Epithelial cell of prostate (primary cell): ENCODE data around the gene CAV1.
A peak's percentile ranks its signal among the peaks of the same experiment; 100 is the strongest.
"Not testable (repeated sequence)": the region's sequence is repeated elsewhere in the genome, so short reads cannot be mapped to it uniquely, and the experiment has no call there.

Source experiments
- DNase-seq: peaks from one replicate; pipeline ENCODE4 v3.0.0-alpha.2; 2011; ENCODE audit warnings: low read depth, low spot score
- H3K27ac ChIP-seq: fragments of 450-650 bp; 2 replicates; pipeline ENCODE4 v1.5.1; 2017; ENCODE audit warnings: mild to moderate bottlenecking

Gene CAV1

DNA sequence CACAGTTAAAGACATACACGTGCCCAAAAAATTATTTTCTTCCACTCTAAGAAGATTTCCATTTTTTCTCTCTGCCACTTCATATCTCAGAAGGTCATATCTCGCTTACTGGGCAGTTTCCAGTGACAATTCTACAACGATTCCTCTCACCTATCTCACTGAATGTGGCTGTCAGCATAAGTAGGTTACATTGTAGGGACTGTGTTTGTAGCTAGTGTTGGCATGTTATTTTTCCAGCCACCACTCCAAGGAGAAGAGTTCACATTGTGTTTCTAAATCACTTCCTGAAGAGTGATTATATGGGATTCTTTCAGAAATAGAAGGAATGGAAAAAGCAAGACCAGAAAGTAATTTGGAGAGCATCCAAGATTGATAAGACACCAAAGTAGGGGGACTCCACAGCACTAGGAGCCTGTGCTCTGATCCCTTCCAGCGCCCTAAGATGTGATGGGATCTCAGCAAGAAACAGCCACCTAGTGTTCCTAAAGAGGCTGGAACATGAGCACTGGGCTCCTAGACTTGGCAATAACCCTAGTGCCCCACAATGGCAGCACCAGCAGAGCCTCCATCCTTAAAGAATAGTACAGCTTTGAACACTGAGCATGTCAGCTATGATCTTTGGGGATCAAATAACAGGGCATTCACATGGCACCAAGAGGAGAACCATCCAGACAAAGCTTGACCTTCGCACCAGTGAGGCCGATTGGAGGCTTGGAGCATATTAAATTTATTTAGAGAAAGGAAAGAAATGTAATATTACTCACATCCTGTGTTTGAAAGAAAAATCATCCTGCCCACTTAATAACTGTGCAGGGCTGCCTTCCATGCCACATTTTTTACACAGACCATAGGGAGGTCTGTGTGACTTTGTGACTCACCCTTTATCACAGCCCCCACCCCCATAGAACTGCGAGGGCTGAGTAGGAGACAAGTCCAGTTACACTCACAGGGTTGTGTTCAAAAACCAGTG, 51.8 kb downstream of the CAV1 start:
- no peak for DNase-seq
- peak overlapping the region; percentile 68 for H3K27ac ChIP-seq

- H3K27ac ChIP-seq, result peak overlapping the region; percentile 68
- DNase-seq, result no peak
Measured at GRCh38 chr7:116577320-116577871, 52.6 kb downstream of the CAV1 start.

DNA sequence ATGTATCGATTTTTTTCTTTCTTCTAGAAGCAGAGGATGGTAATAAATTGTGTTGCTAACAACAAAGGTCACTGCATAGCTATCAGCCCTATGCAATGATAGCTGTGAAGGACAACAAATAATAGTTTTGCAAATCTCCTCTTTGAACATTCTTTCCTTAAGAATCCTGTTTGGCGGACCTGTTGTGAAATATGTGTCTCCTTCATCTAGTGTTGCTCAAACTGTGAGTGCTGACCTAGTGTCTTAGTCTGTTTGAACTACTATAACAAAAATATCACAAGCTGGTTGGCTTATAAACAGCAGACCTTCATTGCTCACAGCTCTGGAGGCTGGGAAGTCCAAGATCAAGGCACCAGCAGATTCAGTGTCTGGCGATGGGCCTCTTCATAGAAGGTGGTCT, 53.7 kb downstream of the CAV1 start:
- no peak for DNase-seq
- H3K27ac ChIP-seq, result no peak overlapping the region

DNA sequence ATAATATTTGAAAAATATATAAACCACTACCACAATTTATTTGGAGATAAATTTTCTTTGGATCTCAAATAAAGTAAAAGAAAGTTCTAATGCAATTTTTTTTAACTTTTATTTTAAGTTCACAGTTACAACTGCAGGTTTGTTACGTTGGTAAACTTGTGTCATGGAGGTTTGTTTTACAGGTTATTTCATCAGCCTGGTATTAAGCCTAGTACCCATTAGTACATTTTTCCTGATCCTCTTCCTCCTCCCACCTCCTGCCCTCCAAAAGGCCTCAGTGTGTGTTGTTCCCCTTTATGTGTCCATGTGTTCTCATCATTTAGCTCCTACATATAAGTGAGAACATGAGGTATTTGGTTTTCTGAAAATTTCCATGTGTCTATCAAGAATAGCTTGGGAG, 54.5 kb downstream of the CAV1 start:
- no peak overlapping the region for H3K27ac ChIP-seq
- DNase-seq, result no peak

GRCh38 chr7:116579835-116580234, 55.0 kb downstream of the CAV1 start:
- no peak for DNase-seq
- no peak overlapping the region for H3K27ac ChIP-seq

GRCh38 chr7:116582164-116582732, 57.4 kb downstream of the CAV1 start:
- no peak overlapping the region for H3K27ac ChIP-seq
- no peak for DNase-seq

DNA sequence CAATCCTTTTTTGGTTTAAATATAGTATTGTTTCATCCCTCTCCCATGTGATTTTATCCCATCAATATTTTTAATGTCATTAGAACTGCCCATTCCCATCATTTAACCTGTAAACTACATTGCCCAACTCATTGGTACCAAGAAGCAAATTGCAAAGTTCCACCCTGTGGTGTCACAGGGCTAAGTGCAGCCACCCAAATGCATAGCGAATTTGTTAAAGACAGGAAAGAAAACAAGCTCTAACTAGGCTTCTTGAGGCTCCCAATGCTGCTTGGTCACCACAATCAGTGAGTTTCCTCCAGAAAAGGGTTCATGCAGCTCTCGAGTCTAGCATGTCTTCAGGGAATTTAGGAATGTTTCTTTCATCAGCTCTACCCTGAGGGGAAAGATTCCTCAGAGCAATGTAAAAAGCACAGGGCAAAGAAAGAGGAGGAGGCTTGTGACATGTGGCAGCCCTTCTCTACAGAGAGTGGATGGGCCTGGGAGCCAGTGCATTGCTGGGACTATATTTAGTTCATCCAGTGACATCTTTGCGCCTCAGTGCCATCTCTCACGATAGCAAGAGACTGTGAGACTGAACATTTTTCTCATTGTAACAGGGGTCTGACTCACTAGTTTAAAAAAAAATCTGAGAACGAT, 58.1 kb downstream of the CAV1 start:
- no peak for DNase-seq
- no peak overlapping the region for H3K27ac ChIP-seq

GRCh38 chr7:116583653-116584052, 58.8 kb downstream of the CAV1 start:
- no peak overlapping the region for H3K27ac ChIP-seq
- DNase-seq, result no peak

DNA sequence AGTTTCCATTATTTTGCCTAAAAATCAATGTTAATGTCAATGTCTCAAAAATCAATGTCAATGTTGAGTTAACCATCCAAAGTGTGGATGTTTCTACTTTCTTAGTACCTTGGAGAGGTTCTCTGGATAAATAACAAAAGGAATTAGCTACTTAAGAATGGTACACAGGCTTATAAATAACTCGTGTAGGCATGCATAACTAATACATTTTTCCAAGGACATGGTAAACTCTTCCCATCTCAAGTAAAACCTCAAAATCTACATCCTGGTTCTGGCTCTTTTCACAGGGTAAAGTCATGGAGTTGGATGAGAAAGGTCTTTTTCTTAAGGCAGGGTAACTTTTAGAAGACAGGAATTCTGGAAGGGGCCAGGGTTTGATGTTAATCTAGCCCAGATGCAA, 59.9 kb downstream of the CAV1 start:
- H3K27ac ChIP-seq, result no peak overlapping the region

DNA sequence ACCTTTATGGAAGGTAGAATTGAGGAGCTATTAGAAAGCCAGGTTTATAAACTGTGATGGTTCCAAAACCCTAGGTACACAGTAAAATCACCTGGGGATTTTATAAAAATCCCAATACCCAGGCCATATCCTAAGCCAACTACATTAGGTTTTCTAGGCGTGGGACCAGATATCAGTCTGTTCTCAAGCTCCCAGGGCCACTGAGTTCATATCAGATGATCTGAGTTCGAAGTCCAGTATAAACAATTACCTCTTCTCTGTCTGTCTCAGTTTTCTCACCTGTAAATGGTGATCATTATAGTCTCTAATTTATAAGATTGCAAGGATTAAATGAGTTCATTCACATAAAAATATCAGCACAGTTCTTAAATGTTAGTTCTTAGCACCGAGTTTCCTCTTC, 60.6 kb downstream of the CAV1 start:
- H3K27ac ChIP-seq, result no peak overlapping the region
- no peak for DNase-seq

More for the DNA sequence above, 59.9 kb downstream of the CAV1 start:
- DNase-seq, result no peak

DNA sequence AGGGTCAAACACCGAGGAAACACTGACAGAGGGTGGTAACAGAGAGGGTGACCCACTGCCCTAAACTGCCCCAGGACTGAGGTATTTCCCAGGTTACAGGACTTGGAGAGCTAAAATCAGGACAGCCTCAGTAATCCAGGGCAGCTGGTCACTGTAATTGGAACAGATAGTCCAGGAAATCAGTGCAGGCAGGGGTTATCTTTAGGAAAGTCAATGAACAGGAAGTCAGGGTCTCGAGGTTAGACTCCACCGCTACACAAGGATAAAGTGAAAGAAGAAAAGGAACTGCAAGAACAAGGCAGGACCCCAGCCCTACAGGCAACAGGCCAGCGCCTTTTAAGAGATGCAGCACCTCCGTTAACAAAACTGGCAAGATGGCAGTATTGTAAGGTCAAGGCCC, 61.1 kb downstream of the CAV1 start:
- no peak overlapping the region for H3K27ac ChIP-seq
- DNase-seq, result no peak

DNA sequence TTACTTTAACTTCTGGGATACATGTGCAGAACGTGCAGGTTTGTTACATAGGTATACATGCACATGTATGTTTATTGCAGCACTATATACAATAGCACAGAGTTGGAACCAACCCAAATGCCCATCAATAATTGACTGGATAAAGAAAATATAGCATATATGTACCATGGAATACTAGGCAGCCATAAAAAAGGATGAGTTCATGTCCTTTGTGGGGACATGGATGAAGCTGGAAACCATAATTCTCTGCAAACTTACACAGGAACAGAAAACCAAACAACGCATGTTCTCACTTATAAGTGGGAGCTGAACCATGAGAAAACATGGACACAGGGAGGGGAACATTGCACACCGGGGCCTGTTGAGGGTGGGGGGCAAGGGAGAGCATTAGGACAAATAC, 62.4 kb downstream of the CAV1 start:
- DNase-seq, H3K27ac ChIP-seq: not testable (repeated sequence)

DNA sequence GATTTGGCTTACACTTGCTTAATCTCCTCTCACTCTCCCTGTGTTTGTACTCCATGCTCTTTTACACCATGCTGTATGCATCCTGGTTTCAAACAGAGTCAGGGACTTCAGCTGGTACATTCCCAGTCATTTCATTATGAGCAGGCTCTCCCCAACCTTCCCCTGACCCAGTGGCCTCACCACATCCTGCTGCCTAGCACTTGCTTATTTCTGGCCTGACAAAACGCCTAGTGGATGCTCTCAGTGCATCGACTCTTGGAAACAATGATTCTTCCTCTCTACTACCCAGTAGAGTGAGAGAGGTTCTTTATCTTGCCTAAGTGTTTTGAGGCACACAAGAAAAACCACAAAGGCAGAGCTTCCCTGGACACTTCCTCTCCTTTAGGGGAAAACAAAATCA, 63.4 kb downstream of the CAV1 start:
- peak overlapping the region; percentile 29 for H3K27ac ChIP-seq
- no peak for DNase-seq

GRCh38 chr7:116588641-116589594, 64.1 kb downstream of the CAV1 start:
- no peak for DNase-seq

GRCh38 chr7:116591202-116592040, 66.6 kb downstream of the CAV1 start:
- no peak for DNase-seq
- no peak overlapping the region for H3K27ac ChIP-seq

More at GRCh38 chr7:116588641-116589594, 64.1 kb downstream of the CAV1 start:
- H3K27ac ChIP-seq, result peak overlapping the region; percentile 29

GRCh38 chr7:116592041-116592355, 67.2 kb downstream of the CAV1 start:
- H3K27ac ChIP-seq, result no peak overlapping the region
- DNase-seq, result no peak

DNA sequence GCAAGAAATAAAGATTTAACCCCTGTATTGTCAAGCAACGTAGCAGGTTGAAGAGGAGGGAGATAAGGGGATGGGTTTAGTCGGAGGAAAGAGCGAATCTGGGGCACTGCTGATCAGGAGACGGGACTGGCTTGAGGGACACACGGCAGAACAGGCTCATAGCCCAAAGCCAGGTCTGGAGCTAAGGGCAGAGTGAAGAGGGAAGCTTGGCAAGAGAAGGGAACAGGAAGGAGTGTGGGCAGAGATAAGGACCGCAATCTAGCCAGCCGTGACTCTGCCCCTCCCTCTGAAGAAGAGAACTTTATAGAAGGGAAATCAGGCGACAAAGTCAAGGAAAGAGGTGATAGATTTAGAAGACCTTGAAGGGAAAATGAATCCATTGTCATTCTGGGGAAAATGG, 67.6 kb downstream of the CAV1 start:
- no peak for DNase-seq
- H3K27ac ChIP-seq, result no peak overlapping the region

GRCh38 chr7:116593359-116594075, 68.7 kb downstream of the CAV1 start:
- no peak overlapping the region for H3K27ac ChIP-seq
- DNase-seq, result no peak
